Raji (cell line): Measurements from ENCODE around the gene TK1.

Source experiments
- POLR2A ChIP-seq: IDR thresholded peaks from 2 replicates; pipeline ENCODE4 v1.6.1; 2011; ENCODE audit warnings: low read depth, low read length, control low read depth; ENCODE audit not compliant: insufficient read depth

TK1 gene

DNA sequence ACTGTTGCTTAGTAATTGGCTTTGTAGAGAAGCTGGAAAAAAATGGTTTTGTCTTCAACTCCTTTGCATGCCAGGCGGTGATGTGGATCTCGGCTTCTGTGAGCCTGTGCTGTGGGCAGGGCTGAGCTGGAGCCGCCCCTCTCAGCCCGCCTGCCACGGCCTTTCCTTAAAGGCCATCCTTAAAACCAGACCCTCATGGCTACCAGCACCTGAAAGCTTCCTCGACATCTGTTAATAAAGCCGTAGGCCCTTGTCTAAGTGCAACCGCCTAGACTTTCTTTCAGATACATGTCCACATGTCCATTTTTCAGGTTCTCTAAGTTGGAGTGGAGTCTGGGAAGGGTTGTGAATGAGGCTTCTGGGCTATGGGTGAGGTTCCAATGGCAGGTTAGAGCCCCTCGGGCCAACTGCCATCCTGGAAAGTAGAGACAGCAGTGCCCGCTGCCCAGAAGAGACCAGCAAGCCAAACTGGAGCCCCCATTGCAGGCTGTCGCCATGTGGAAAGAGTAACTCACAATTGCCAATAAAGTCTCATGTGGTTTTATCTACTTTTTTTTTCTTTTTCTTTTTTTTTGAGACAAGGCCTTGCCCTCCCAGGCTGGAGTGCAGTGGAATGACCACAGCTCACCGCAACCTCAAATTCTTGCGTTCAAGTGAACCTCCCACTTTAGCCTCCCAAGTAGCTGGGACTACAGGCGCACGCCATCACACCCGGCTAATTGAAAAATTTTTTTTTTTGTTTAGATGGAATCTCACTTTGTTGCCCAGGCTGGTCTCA, 38.4 kb upstream of the TK1 start:
- no peak for TF ChIP-seq POLR2A

DNA sequence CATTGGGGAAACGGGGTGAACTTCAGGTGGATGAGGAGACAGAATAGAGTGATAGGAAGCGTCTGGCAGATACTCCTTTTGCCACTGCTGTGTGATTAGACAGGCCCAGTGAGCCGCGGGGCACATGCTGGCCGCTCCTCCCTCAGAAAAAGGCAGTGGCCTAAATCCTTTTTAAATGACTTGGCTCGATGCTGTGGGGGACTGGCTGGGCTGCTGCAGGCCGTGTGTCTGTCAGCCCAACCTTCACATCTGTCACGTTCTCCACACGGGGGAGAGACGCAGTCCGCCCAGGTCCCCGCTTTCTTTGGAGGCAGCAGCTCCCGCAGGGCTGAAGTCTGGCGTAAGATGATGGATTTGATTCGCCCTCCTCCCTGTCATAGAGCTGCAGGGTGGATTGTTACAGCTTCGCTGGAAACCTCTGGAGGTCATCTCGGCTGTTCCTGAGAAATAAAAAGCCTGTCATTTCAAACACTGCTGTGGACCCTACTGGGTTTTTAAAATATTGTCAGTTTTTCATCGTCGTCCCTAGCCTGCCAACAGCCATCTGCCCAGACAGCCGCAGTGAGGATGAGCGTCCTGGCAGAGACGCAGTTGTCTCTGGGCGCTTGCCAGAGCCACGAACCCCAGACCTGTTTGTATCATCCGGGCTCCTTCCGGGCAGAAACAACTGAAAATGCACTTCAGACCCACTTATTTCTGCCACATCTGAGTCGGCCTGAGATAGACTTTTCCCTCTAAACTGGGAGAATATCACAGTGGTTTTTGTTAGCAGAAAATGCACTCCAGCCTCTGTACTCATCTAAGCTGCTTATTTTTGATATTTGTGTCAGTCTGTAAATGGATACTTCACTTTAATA, 37.6 kb upstream of the TK1 start:
- TF ChIP-seq POLR2A: no peak

DNA sequence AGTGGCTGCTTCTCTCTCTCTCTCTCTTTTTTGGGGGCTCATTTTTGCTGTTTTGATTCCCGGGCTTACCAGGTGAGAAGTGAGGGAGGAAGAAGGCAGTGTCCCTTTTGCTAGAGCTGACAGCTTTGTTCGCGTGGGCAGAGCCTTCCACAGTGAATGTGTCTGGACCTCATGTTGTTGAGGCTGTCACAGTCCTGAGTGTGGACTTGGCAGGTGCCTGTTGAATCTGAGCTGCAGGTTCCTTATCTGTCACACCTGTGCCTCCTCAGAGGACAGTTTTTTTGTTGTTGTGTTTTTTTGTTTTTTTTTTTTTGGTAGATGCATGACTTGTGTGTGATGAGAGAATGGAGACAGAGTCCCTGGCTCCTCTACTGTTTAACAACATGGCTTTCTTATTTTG, 36.9 kb upstream of the TK1 start:
- no peak for TF ChIP-seq POLR2A

DNA sequence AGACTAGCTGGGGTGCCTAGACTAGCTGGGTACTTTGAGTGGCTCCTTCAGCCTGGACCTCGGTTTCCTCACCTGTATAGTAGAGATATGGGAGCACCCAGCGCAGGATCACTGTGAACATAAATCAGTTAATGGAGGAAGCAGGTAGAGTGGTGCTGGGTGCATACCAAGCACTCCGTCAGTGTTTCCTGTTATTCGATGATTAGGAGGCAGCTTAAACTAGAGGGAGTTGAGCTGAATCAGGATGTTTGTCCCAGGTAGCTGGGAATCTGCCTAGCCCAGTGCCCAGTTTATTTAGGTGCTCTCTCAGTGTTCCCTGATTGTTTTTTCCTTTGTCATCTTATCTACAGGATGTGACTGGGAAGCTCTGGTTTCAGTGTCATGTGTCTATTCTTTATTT, 36.2 kb upstream of the TK1 start:
- no peak for TF ChIP-seq POLR2A

DNA sequence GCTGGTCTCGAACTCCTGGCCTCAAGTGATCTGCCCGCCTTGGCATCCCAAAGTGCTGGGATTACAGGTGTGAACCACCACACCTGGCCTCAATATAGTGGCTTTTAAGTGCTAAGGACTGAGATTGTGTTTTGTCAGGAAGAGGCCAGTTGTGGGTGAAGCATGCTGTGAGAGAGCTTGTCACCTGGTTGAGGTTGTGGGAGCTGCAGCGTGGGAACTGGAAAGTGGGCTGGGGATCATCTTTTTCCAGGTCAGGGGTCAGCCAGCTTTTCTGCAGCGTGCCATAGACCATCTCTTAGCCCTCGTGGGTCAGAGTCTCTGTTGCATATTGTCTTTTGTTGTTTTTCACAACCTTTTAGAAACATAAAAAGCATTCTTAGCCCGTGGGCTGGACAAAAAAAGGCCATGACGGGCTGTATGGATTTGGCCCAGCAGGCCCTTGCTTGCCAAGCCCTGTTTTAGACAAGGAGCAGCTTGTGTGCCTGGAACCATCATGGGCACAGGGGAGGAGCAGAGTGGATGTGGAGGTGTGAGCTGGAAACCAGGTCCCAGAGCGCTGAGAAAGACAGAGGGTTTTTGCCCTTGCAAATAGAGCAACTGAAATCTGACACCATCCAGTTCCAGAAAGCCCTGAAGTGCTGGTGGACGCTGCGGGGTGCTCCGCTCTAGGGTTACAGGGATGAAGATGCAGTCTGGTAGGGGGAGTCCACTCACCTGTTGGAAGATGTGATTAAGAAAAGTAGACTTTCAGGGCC, 32.7 kb upstream of the TK1 start:
- no peak for TF ChIP-seq POLR2A

DNA sequence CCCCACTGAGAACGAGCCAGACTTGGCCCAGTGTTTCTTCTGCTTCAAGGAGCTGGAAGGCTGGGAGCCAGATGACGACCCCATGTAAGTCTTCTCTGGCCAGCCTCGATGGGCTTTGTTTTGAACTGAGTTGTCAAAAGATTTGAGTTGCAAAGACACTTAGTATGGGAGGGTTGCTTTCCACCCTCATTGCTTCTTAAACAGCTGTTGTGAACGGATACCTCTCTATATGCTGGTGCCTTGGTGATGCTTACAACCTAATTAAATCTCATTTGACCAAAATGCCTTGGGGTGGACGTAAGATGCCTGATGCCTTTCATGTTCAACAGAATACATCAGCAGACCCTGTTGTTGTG, 27.8 kb upstream of the TK1 start:
- no peak for TF ChIP-seq POLR2A

DNA sequence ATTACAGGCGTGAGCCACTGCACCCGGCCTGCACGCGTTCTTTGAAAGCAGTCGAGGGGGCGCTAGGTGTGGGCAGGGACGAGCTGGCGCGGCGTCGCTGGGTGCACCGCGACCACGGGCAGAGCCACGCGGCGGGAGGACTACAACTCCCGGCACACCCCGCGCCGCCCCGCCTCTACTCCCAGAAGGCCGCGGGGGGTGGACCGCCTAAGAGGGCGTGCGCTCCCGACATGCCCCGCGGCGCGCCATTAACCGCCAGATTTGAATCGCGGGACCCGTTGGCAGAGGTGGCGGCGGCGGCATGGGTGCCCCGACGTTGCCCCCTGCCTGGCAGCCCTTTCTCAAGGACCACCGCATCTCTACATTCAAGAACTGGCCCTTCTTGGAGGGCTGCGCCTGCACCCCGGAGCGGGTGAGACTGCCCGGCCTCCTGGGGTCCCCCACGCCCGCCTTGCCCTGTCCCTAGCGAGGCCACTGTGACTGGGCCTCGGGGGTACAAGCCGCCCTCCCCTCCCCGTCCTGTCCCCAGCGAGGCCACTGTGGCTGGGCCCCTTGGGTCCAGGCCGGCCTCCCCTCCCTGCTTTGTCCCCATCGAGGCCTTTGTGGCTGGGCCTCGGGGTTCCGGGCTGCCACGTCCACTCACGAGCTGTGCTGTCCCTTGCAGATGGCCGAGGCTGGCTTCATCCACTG, 27.3 kb upstream of the TK1 start, which contains the start of gene BIRC5:
BIRC5 (plus strand) TSS at position 238 of the 690 bp plus-strand sequence; CDS start at position 302, 64 bp downstream.
- peak; percentile 72 for TF ChIP-seq POLR2A

DNA sequence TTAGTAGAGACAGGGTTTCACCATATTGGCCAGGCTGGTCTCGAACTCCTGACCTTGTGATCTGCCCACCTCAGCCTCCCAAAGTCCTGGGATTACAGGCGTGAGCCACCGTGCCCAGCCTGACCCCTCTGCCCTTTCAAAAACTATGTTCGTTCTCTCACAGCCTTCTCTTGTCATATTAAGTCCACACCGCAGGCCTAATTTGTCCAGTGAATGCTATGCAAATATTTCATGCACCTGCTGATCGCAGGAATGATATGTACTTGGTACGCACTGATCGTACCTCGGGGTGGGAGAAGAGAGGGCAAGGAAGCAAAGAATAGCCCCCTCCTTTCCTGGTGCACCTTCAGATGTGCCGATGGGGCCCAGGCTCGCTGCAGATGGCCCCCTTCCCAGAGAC, 24.2 kb upstream of the TK1 start:
- TF ChIP-seq POLR2A: no peak

DNA sequence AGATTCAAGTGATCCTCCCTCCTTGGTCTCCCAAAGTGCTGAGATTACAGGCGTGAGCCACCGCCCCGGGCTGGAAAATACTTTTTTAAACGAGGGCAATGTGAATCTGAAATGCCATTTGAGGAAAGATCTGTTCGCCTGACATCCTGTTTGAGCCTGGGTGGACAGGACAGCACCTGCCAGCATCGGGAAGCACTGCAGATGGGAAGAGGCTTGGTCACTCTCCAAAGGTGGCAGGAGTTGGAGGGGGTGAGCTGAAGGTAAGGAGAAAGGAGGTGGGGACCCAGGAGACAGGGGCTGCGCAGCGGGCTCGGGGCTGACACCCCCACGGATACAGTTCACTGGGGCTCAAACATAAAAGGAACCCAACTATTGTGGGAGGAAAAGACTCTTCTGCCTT, 23.3 kb upstream of the TK1 start:
- TF ChIP-seq POLR2A: no peak

DNA sequence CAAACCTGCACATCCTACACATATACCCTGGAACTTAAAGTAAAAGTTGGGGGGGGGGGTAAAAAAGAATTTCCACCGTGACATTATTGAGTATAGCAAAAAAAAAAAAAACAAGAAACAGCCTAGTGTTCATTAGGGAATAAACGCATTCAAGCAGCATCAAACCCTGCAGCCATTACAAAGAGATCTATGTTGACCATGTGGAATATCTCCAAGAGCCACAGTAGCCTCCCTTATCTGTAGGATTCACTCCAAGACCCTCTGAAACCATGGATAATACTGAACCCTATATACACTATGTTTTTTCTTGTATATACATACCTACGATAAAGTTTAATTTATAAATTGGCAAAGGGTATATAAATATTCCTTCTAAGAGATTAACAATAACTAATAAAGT, 21.6 kb upstream of the TK1 start:
- no peak for TF ChIP-seq POLR2A

DNA sequence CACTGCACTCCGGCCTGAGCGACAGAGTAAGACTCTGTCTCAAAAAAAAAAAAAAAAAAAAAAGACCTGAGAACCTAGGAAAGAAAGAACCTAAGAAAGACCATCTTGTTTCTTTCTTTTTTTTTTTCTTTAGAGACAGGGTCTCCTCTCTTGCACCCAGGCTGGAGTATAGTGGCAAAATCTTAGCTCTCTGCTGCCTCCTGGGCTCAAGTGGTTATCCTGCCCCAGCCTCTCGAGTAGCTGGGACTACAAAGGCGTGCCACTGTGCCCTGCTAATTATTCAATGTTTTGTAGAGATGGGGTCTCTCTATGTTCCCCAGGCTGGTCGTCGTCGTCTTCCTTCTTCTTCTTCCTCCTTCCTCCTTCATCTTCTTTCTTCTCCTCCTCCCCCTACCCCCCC, 19.4 kb upstream of the TK1 start:
- no peak for TF ChIP-seq POLR2A

DNA sequence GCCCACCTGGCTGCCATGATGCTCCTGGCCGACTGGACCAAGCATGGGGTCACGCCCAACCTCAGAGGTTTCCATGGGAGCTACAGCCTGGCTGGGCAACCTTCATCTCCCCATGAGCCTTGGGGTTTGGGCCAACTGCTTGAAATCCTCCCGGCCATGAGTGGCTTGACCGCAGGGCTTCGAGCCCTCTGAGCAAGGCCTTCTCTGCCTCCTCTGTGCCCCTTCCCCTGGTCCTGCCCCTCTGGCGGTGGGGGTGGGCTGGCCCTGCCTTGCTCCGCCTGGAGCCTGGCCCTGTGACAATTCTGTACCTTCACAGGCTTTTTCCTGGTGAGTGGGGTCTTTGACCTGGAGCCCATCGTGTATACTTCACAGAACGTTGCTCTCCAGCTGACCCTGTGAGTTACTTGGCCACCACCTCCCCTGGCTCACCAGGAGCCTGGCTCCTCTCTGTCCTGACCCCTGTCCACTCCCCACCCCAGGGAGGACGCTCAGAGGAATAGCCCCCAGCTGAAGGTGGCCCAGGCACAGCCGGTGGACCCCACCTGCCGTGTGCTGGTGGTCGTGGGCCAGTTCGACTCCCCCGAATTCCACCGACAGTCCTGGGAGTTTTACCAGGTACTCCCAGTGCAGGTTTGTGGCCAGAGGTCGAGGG, 18.4 kb upstream of the TK1 start:
- TF ChIP-seq POLR2A: no peak

DNA sequence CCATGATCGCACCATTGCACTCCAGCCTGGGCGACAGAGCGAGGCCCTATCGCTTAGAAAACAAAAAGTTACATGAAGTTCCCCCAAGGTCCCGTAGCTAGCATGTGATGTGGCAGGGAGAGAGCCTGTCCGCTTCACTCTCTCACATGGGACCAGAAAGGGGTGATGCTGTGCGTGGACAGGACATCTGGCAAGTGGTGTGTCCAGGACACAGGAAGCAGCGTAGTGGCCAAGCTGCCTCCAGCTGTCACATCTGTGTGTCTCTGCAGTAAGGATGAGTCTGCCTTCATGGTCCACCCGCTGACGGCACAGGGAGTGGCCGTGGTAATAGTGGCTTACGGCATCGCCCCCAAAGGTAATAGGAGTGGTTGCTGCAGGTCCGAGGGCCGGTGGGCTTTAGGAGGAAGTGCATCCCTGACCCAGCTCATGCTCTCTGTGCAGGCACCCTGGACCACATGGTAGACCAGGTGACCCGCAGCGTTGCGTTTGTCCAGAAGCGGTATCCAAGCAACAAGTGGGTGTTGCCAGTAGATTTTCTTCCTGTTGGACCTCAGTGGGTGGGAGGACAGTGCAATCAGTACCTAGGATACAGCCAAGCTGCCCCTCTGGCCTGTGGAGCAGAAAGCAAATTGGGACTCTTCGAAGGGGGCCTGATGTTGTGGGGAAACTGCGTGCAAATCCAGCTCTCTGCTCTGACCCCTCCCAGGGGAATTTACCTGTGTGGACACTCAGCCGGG, 17.7 kb upstream of the TK1 start:
- TF ChIP-seq POLR2A: no peak

DNA sequence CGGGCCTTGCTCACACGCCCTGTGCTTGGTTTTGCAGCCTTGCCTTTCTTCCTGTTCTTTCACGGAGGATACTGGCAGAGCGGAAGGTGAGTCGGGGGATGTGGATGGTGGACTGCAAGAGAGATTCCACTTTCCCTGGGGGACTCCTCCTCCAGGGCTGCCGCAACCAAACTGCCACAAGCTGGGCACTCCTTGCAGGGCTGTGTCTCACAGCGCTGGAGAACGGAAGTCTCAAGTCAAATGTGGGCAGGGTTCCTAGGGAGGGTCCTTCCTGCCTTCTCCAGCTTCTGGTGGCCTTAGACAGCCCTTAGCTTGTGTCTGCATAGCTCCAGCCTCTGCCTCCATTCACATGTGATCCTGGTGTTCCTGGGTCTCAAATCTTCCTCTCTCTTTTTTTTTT, 15.8 kb upstream of the TK1 start:
- TF ChIP-seq POLR2A: no peak
